Sigmoid colon (tissue), 7 donors: ENCODE results near the gene GRIK4. TPM values are rescaled to one million over a fixed set of nuclear protein-coding genes. Genes with fewer than 3 reads are reported as not detected.

Experiments
- DNase-seq: peaks from one replicate; pipeline ENCODE4 v3.0.0-alpha.2; 2019
- H3K27ac ChIP-seq, 4 donors: fragments of 200-600 bp; sonication (generic); one replicate each; pipeline ENCODE4 v1.5.1; 2016 to 2019; ENCODE audit warnings: mild to moderate bottlenecking in 1 of 4
- H3K27me3 ChIP-seq, 3 donors: fragments of 200-600 bp; sonication (generic); one replicate each; pipeline ENCODE4 v1.5.1; 2019; ENCODE audit warnings: mild to moderate bottlenecking in 1 of 3
- H3K36me3 ChIP-seq, 4 donors: fragments of 200-600 bp; sonication (generic); one replicate each; pipeline ENCODE4 v1.5.1; 2016 to 2019
- H3K4me1 ChIP-seq, 4 donors: fragments of 200-600 bp; sonication (generic); one replicate each; pipeline ENCODE4 v1.5.1; 2017 to 2019
- H3K4me3 ChIP-seq, 4 donors: fragments of 200-600 bp; sonication (generic); one replicate each; pipeline ENCODE4 v1.5.1; 2017 to 2019; ENCODE audit warnings: mild to moderate bottlenecking in 2 of 4, moderate library complexity in 1 of 4
- H3K9me3 ChIP-seq, 4 donors: fragments of 200-600 bp in 3 of 4; sonication (generic) in 3 of 4; one replicate each; pipeline versions ENCODE4 v1.5.1 to v1.6.1; 2013 to 2019
- CTCF ChIP-seq, 4 experiments: fragments of 450-650 bp in 3 of 4; fragments of 200-600 bp in 1 of 4; IDR thresholded peaks; one replicate each; pipeline ENCODE4 v1.5.1; 2016 to 2019; ENCODE audit warnings: antibody characterized with exemption in 4 of 4, mild to moderate bottlenecking in 3 of 4, moderate library complexity in 2 of 4
- EP300 ChIP-seq, 4 donors: sonication (generic); formaldehyde crosslinking; IDR thresholded peaks; one replicate each; pipeline ENCODE4 v1.6.1; 2017; ENCODE audit warnings: antibody characterized with exemption in 4 of 4
- POLR2A ChIP-seq, 2 donors: fragments of 450-650 bp; IDR thresholded peaks; one replicate each; pipeline ENCODE4 v1.6.1; 2016; ENCODE audit warnings: antibody characterized with exemption in 2 of 2, mild to moderate bottlenecking in 2 of 2, moderate library complexity in 2 of 2
- POLR2AphosphoS5 ChIP-seq, 4 donors: sonication (generic); formaldehyde crosslinking; IDR thresholded peaks; one replicate each; pipeline ENCODE4 v1.6.1; 2017; ENCODE audit warnings: antibody characterized with exemption in 4 of 4
- WGBS, 2 donors: extraction: QIAGEN DNeasy Blood & Tissue Kit; methylation state at CpG; one replicate each; pipeline ENCODE4 v1.1.7; 2013; 5-methylcytosine and 5-hydroxymethylcytosine counted together
- intact Hi-C: fragments of 100-400 bp; cut with DNase I; formaldehyde crosslinking; loops from one replicate; pipeline ENCODE4 v1.15.1; 2023
- polyA plus RNA-seq, 3 donors: library from polyadenylated mRNA; stranded (reverse); fragments of 200-250 nt; gene quantifications; one replicate each; pipeline ENCODE4 v1.2.3, GENCODE V29; 2013
- total RNA-seq, 4 donors: library from RNA; depleted of rRNA; stranded (reverse); fragments of >200 nt; gene quantifications; one replicate each; pipeline ENCODE4 v1.1.0, GENCODE V29; 2016
- donor health status: healthy with polysubstance abuse.
- donor health status: Bipolar disorder and iron deficiency.
- donor health status: healthy.

The GRIK4 gene
- total and polyA plus RNA-seq, 7 donors, result 0.10 to 0.36 (median 0.27) TPM; not detected in 4

- Histone ChIP-seq H3K27me3 (no peaks in the 10 kb centered on the region), H3K9me3 (no peaks in the 10 kb centered on the region), H3K36me3 (no peaks in the 10 kb centered on the region), H3K27ac (no peak overlapping the region), H3K4me1 (no peaks in the 10 kb centered on the region), H3K4me3 (no peak overlapping the region)
- DNase-seq, result no peak
- intact Hi-C loops, result no loop called here
- WGBS, 2 donors, result 77 to 84% methylated on average over 6 of the region's 6 CpGs
- TF ChIP-seq POLR2AphosphoS5 (IDR thresholded peaks at IDR 0.05) (no peak), EP300 (IDR thresholded peaks at IDR 0.05) (no peak), POLR2A (IDR thresholded peaks at IDR 0.05) (no peak), CTCF (IDR thresholded peaks at IDR 0.05) (no peak)
These were observed 125.6 kb downstream of the GRIK4 start for GRCh38 chr11:120637131-120637530.

- no peak for DNase-seq
- no peak overlapping the region for H3K4me3 ChIP-seq
- H3K4me1 ChIP-seq, result no peaks in the 10 kb centered on the region
- 83 to 90% methylated on average over 10 of the region's 10 CpGs for WGBS, 2 donors
- TF ChIP-seq POLR2AphosphoS5 (IDR thresholded peaks at IDR 0.05) (no peak), EP300 (IDR thresholded peaks at IDR 0.05) (no peak), CTCF (IDR thresholded peaks at IDR 0.05) (no peak), POLR2A (IDR thresholded peaks at IDR 0.05) (no peak)
- no peaks in the 10 kb centered on the region for H3K9me3 ChIP-seq
- H3K27me3 ChIP-seq, result peaks cover 0 to 5% (median 0%) of the 10 kb centered on the region in 3 donors
- no peaks in the 10 kb centered on the region for H3K36me3 ChIP-seq
- no peak overlapping the region for H3K27ac ChIP-seq
- intact Hi-C loops, result no loop called here
These were observed 130.8 kb downstream of the GRIK4 start for GRCh38 chr11:120642196-120642894.

GRCh38 chr11:120643284-120643683, 131.7 kb downstream of the GRIK4 start:
- WGBS, 2 donors, result 84 to 89% methylated on average over 6 of the region's 6 CpGs
- intact Hi-C loops, result no loop called here
- Histone ChIP-seq H3K4me3 (no peak overlapping the region), H3K36me3 (no peaks in the 10 kb centered on the region), H3K27me3 (peaks cover 0 to 5% (median 0%) of the 10 kb centered on the region in 3 donors), H3K9me3 (no peaks in the 10 kb centered on the region), H3K27ac (no peak overlapping the region), H3K4me1 (no peaks in the 10 kb centered on the region)
- DNase-seq, result no peak
- TF ChIP-seq EP300 (IDR thresholded peaks at IDR 0.05) (no peak), POLR2A (IDR thresholded peaks at IDR 0.05) (no peak), CTCF (IDR thresholded peaks at IDR 0.05) (no peak), POLR2AphosphoS5 (IDR thresholded peaks at IDR 0.05) (no peak)

GRCh38 chr11:120645639-120646038, 134.1 kb downstream of the GRIK4 start:
- H3K4me3 ChIP-seq, result no peak overlapping the region

More at GRCh38 chr11:120645639-120646038, 134.1 kb downstream of the GRIK4 start:
- no peak overlapping the region for H3K27ac ChIP-seq
- H3K36me3 ChIP-seq, result no peaks in the 10 kb centered on the region
- H3K27me3 ChIP-seq, result peaks cover 0 to 5% (median 0%) of the 10 kb centered on the region in 3 donors
- no peaks in the 10 kb centered on the region for H3K4me1 ChIP-seq
- intact Hi-C loops, result no loop called here
- H3K9me3 ChIP-seq, result no peaks in the 10 kb centered on the region
- WGBS, 2 donors, result 26 to 52% methylated on average over 12 of the region's 12 CpGs
- no peak for TF ChIP-seq POLR2A (IDR thresholded peaks at IDR 0.05)
- no peak for TF ChIP-seq CTCF (IDR thresholded peaks at IDR 0.05)
- no peak for TF ChIP-seq POLR2AphosphoS5 (IDR thresholded peaks at IDR 0.05)
- no peak for TF ChIP-seq EP300 (IDR thresholded peaks at IDR 0.05)
- DNase-seq, result no peak
